Brain microvascular endothelial cell (primary cell): ENCODE measurements around the gene KRT76.

Experiments
- DNase-seq: peaks from one replicate; pipeline ENCODE4 v3.0.0-alpha.2; 2020
- H3K27ac ChIP-seq: fragments of 250-450 bp; sonication (Bioruptor Pico); 2 replicates; pipeline ENCODE4 v1.5.1; 2020; ENCODE audit warnings: mild to moderate bottlenecking, moderate library complexity
- H3K27me3 ChIP-seq: fragments of 250-450 bp; sonication (Bioruptor Pico); replicated peaks from 2 replicates; pipeline ENCODE4 v1.5.1; 2020; ENCODE audit warnings: mild to moderate bottlenecking
- H3K36me3 ChIP-seq: fragments of 250-450 bp; sonication (Bioruptor Pico); replicated peaks from 2 replicates; pipeline ENCODE4 v1.5.1; 2020; ENCODE audit warnings: mild to moderate bottlenecking
- H3K4me3 ChIP-seq: 2 replicates; pipeline ENCODE4 v1.5.1; 2011; ENCODE audit warnings: low read depth, mild to moderate bottlenecking, control low read depth, low read length, moderate library complexity
- in situ Hi-C: cut with HindIII; loops from 2 replicates; pipeline ENCODE4 v1.10.0; 2017; ENCODE audit warnings: low sequenced_read_pairs, low pct_ligation_motif_present
- TF ChIP-seq, protein P1 (sequence below): IDR thresholded peaks from 2 replicates; pipeline ENCODE4 v1.5.1; 2011; ENCODE audit warnings: low read depth, mild to moderate bottlenecking, moderate library complexity, low read length, control low read depth, inconsistent platforms; ENCODE audit errors: missing control alignments

Gene KRT76

GRCh38 chr12:52776435-52776834, 710 bp downstream of the KRT76 start:
- Histone ChIP-seq H3K27me3 (peaks cover 12% of the 10 kb centered on the region), H3K4me3 (no peak overlapping the region), H3K36me3 (no peaks in the 10 kb centered on the region), H3K27ac (no peak overlapping the region)
- DNase-seq, result no peak
- TF ChIP-seq, protein P1, sequence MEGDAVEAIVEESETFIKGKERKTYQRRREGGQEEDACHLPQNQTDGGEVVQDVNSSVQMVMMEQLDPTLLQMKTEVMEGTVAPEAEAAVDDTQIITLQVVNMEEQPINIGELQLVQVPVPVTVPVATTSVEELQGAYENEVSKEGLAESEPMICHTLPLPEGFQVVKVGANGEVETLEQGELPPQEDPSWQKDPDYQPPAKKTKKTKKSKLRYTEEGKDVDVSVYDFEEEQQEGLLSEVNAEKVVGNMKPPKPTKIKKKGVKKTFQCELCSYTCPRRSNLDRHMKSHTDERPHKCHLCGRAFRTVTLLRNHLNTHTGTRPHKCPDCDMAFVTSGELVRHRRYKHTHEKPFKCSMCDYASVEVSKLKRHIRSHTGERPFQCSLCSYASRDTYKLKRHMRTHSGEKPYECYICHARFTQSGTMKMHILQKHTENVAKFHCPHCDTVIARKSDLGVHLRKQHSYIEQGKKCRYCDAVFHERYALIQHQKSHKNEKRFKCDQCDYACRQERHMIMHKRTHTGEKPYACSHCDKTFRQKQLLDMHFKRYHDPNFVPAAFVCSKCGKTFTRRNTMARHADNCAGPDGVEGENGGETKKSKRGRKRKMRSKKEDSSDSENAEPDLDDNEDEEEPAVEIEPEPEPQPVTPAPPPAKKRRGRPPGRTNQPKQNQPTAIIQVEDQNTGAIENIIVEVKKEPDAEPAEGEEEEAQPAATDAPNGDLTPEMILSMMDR, result no peak
- in situ Hi-C loops, result no loop called here

DNA sequence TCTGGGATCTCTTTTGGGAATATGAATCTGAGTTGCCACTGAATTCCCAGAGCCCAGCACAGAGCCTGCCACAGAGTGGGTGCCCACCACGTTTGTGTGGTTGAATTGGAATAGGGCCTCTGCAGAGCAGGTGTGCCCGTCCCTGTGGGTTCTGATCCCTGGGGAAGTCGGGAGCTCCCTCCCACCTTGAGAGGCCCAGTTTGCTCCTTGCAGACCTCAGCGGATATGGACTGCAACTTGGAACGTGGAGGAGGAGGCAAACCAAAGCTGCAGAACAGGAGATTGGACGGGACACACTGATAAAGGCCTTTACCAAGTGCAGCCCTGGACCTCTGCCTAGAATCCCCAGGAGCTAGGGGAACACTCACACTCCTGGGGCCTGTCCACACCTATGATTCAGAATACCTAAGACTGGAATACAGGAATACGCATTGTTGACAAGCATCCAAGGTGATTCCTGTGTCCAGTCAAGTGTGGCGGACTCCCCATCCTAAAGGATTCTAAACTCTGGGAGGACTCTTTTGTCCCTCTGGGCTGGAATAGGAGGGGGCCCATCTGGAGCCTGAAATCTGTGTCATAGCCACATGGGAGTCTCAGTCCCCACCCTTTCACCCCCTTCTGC, 2.4 kb downstream of the KRT76 start:
- Histone ChIP-seq H3K36me3 (no peaks in the 10 kb centered on the region), H3K4me3 (no peak overlapping the region), H3K27ac (no peak overlapping the region), H3K27me3 (peaks cover 10% of the 10 kb centered on the region)
- TF ChIP-seq, protein P1, result no peak
- in situ Hi-C loops, result no loop called here
- DNase-seq, result no peak

DNA sequence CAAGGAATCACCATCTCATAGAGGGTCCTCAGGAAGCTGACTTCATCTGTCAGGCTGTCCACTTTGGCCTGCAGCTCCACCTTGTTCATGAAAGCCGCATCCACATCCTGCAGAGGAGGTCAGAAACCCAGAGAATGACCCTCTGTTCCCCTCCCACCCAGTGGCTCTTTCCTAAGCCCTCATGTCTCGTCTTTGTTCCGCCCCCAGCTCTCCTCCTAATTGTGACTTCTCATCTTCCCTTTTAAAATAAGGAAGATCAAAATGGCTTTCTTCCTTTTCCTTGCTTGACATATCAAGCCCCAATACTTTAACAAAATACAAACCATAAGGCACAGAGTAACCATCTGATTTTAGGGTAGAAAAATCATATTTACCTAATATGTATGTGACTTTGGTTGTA, 4.4 kb downstream of the KRT76 start:
- TF ChIP-seq, protein P1, result no peak
- Histone ChIP-seq H3K27ac (no peak overlapping the region), H3K4me3 (no peak overlapping the region), H3K36me3 (no peaks in the 10 kb centered on the region), H3K27me3 (peaks cover 6% of the 10 kb centered on the region)
- no peak for DNase-seq
- in situ Hi-C loops, result no loop called here

DNA sequence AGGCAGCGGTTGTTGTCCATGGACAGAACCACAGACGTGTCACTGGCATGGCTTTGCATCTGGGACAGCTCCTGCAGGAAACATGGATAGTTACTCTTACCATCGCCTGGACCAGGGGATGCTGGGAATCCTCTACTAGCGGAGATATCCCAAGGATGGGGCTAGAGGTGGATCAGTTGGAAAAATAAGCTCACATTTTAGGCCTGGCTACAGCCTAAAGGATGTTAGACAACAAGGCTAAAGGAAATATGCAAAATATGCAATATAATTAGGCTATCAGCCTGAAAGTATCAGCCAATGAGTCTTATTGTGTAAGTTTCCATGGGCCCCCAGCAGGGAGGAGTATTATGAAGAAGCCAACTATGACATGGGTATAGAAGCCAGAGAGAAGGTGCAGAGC, 5.0 kb downstream of the KRT76 start:
- no peak for DNase-seq
- in situ Hi-C loops, result no loop called here
- peaks cover 6% of the 10 kb centered on the region for H3K27me3 ChIP-seq
- TF ChIP-seq, protein P1, result no peak
- H3K36me3 ChIP-seq, result no peaks in the 10 kb centered on the region
- no peak overlapping the region for H3K4me3 ChIP-seq
- H3K27ac ChIP-seq, result no peak overlapping the region

- TF ChIP-seq, protein P1, result no peak
- H3K4me3 ChIP-seq, result no peak overlapping the region
- H3K27me3 ChIP-seq, result peaks cover 6% of the 10 kb centered on the region
- no peak overlapping the region for H3K27ac ChIP-seq
- no peak for DNase-seq
- H3K36me3 ChIP-seq, result no peaks in the 10 kb centered on the region
- in situ Hi-C loops, result no loop called here
These were observed 5.6 kb downstream of the KRT76 start for GRCh38 chr12:52771505-52771904.

DNA sequence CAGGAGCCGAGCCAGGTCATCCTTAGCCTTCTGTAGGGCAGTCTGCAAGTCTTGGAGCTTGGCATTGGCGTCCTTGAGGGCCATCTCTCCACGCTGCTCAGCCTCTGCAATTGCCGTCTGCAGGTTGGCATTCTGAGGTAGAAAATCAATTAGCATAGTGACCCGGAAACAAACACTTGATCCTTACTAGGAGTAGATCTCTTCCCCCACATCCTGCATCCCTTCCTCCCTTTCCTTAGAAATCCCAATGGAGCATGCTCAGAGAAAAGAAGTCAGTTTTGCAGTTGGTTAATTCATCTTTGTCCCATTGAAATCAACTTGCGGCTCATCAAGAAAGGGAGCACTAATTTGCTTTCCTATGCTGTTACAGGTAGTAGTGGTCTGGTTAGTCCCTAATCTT, 6.1 kb downstream of the KRT76 start:
- H3K36me3 ChIP-seq, result no peaks in the 10 kb centered on the region
- no peak overlapping the region for H3K27ac ChIP-seq
- in situ Hi-C loops, result no loop called here
- no peak for DNase-seq
- H3K27me3 ChIP-seq, result peaks cover 6% of the 10 kb centered on the region
- H3K4me3 ChIP-seq, result no peak overlapping the region
- TF ChIP-seq, protein P1, result no peak
